Spleen (tissue), 11 donors: ENCODE measurements around the gene ZRSR2. TPM values are rescaled to one million over a fixed set of nuclear protein-coding genes. Genes with fewer than 3 reads are reported as not detected.

Source experiments
- DNase-seq: peaks from one replicate; pipeline ENCODE4 v3.0.0-alpha.2; 2020
- H3K27ac ChIP-seq, 8 donors: fragments of 200-600 bp; sonication (generic) in 7 of 8; 1 replicate in 4 of 8; 2 replicates in 4 of 8; pipeline versions ENCODE4 v1.5.0 to v1.8.0; 2016 to 2021; ENCODE audit warnings: inconsistent platforms in 4 of 8, mild to moderate bottlenecking in 4 of 8, moderate library complexity in 1 of 8
- H3K27me3 ChIP-seq, 7 donors: fragments of 200-600 bp; sonication (generic) in 6 of 7; replicated peaks in 1 of 7; 1 replicate in 4 of 7; 2 replicates in 3 of 7; pipeline versions ENCODE4 v1.5.0 to v1.8.0; 2016 to 2021; ENCODE audit warnings: inconsistent platforms in 3 of 7, mild to moderate bottlenecking in 1 of 7
- H3K36me3 ChIP-seq, 6 donors: fragments of 200-600 bp; sonication (generic) in 5 of 6; 1 replicate in 4 of 6; 2 replicates in 2 of 6; pipeline versions ENCODE4 v1.5.0 to v1.8.0; 2016 to 2021; ENCODE audit warnings: inconsistent platforms in 2 of 6
- H3K4me1 ChIP-seq, 6 donors: fragments of 200-600 bp; sonication (generic) in 5 of 6; 1 replicate in 3 of 6; 2 replicates in 3 of 6; pipeline versions ENCODE4 v1.5.0 to v1.8.0; 2016 to 2021; ENCODE audit warnings: inconsistent platforms in 3 of 6
- H3K4me3 ChIP-seq, 8 donors: fragments of 200-600 bp; sonication (generic) in 7 of 8; 1 replicate in 4 of 8; 2 replicates in 4 of 8; pipeline versions ENCODE4 v1.5.0 to v1.8.0; 2016 to 2021; ENCODE audit warnings: inconsistent platforms in 4 of 8, mild to moderate bottlenecking in 4 of 8, moderate library complexity in 2 of 8
- H3K9me3 ChIP-seq, 8 donors: fragments of 200-600 bp; sonication (generic) in 7 of 8; 1 replicate in 4 of 8; 2 replicates in 4 of 8; pipeline versions ENCODE4 v1.5.0 to v1.8.0; 2016 to 2021; ENCODE audit warnings: inconsistent platforms in 4 of 8
- CTCF ChIP-seq, 11 experiments: fragments of 200-600 bp in 7 of 11; fragments of 450-650 bp in 4 of 11; sonication (generic) in 4 of 11; IDR thresholded peaks in 8 of 11; conservative IDR thresholded peaks in 3 of 11; 1 replicate in 7 of 11; 2 replicates in 4 of 11; pipeline versions ENCODE4 v1.4.0 to v1.8.0; 2016 to 2021; ENCODE audit warnings: antibody characterized with exemption in 11 of 11, inconsistent platforms in 4 of 11, mild to moderate bottlenecking in 1 of 11
- POLR2A ChIP-seq, 3 donors: fragments of 450-650 bp; IDR thresholded peaks; one replicate each; pipeline ENCODE4 v1.5.1; 2017; ENCODE audit warnings: antibody characterized with exemption in 3 of 3, mild to moderate bottlenecking in 1 of 3
- POLR2AphosphoS5 ChIP-seq, 3 donors: sonication (generic); formaldehyde crosslinking; IDR thresholded peaks; one replicate each; pipeline ENCODE4 v1.5.1; 2017; ENCODE audit warnings: antibody characterized with exemption in 3 of 3
- WGBS, 5 donors: extraction: QIAGEN DNeasy Blood & Tissue Kit in 3 of 5; methylation state at CpG; one replicate each; pipeline versions ENCODE4 v1.1.5 to v1.1.7; 2013 to 2018; 5-methylcytosine and 5-hydroxymethylcytosine counted together
- intact Hi-C: fragments of 100-400 bp; cut with DNase I; formaldehyde crosslinking; loops from one replicate; pipeline ENCODE4 v1.15.0; 2023; ENCODE audit warnings: low total_unique reads
- polyA plus RNA-seq, 3 donors: library from polyadenylated mRNA; stranded (reverse); fragments of 200-250 nt; gene quantifications; one replicate each; pipeline ENCODE4 v1.2.1, GENCODE V29; 2013
- total RNA-seq, 7 donors: library from RNA; depleted of rRNA in 3 of 7; stranded (reverse); fragments of >200 nt in 3 of 7; fragmentation: NEBNext Ultra II Directional in 4 of 7; extraction: Animal tissue kit (Norgen Biotek cat#: 25700) in 4 of 7; gene quantifications; one replicate each; pipeline versions ENCODE4 v1.1.0 to v1.2.1, GENCODE V29; 2016 to 2021
- donor health status: healthy with polysubstance abuse.
- donor health status: DM: no; HTN: no; CAD: no; lungs with moderate emphysema.
- donor health status: DM: no; HTN: no; CAD: no.
- donor health status: Bipolar disorder and iron deficiency.
- donor health status: healthy.
- donor health status: DM: no; HTN: no; CAD: no.
- donor health status: DM: yes; HTN: yes; CAD: no.

ZRSR2 gene
- total and polyA plus RNA-seq, 10 donors, result 8.3 to 65.1 (median 19.7) TPM

GRCh38 chrX:15854080-15854655 is 63.9 kb downstream of the ZRSR2 start:
- Histone ChIP-seq H3K27me3 (peaks cover 0 to 12% (median 0%) of the 10 kb centered on the region in 7 donors), H3K9me3 (no peaks in the 10 kb centered on the region), H3K4me1 (peaks cover 4 to 36% (median 24%) of the 10 kb centered on the region in 6 donors), H3K36me3 (peaks cover 0 to 7% (median 0%) of the 10 kb centered on the region in 6 donors), H3K4me3 (peak overlapping the region; percentile 43 to 82 (median 68)), H3K27ac (peak overlapping the region; percentile 85 to 98 (median 95))
- TF ChIP-seq POLR2A (IDR thresholded peaks at IDR 0.05) (no peak), CTCF (IDR thresholded peaks at IDR 0.05 in 8 of 11, conservative IDR thresholded peaks at IDR 0.05 in 3 of 11) (peak in 9 of 11 experiments; percentile 14 to 55 (median 34))
- intact Hi-C loops, result no loop called here
- WGBS, 5 donors, result 0 to 1% (median 0%) methylated on average over 18 to 65 of the region's 65 CpGs
- peak; percentile 94 for DNase-seq

- DNase-seq, result peak; percentile 100
- intact Hi-C loops, result no loop called here
These were observed 64.7 kb downstream of the ZRSR2 start, which contains the start of gene AP1S2 for GRCh38 chrX:15854712-15855567. TSS of gene AP1S2 (minus strand) at chrX:15854813. CDS start at chrX:15852524, 2,289 bp downstream.

GRCh38 chrX:15855568-15856221 is 65.4 kb downstream of the ZRSR2 start:
- H3K27me3 ChIP-seq, result peaks cover 0 to 12% (median 0%) of the 10 kb centered on the region in 7 donors
- WGBS, 5 donors, result 4 to 11% (median 8%) methylated on average over 16 of the region's 16 CpGs
- no peak for TF ChIP-seq POLR2AphosphoS5 (IDR thresholded peaks at IDR 0.05)
- no peak for TF ChIP-seq POLR2A (IDR thresholded peaks at IDR 0.05)
- peak overlapping the region; percentile 26 to 82 (median 64) for H3K4me3 ChIP-seq
- DNase-seq, result no peak
- no peaks in the 10 kb centered on the region for H3K9me3 ChIP-seq
- peaks cover 4 to 36% (median 24%) of the 10 kb centered on the region in 6 donors for H3K4me1 ChIP-seq
- intact Hi-C loops, result no loop called here
- peaks cover 0 to 1% (median 0%) of the 10 kb centered on the region in 6 donors for H3K36me3 ChIP-seq
- H3K27ac ChIP-seq, result peak overlapping the region; percentile 85 to 98 (median 95)

More at GRCh38 chrX:15854712-15855567, 64.7 kb downstream of the ZRSR2 start, which contains the start of gene AP1S2:
- H3K9me3 ChIP-seq, result no peaks in the 10 kb centered on the region
- H3K4me3 ChIP-seq, result peak within 1 kb of the TSS; percentile 48 to 82 (median 68)
- peak within 1 kb of the TSS; percentile 85 to 98 (median 95) for H3K27ac ChIP-seq
- peaks cover 4 to 36% (median 24%) of the 10 kb centered on the region in 6 donors for H3K4me1 ChIP-seq
- WGBS, 5 donors, result 0 to 1% (median 0%) methylated on average over 18 to 85 of the region's 85 CpGs
- peaks cover 0 to 7% (median 0%) of the 10 kb centered on the region in 6 donors for H3K36me3 ChIP-seq
- peaks cover 0 to 12% (median 0%) of the 10 kb centered on the region in 7 donors for H3K27me3 ChIP-seq
- TF ChIP-seq CTCF (IDR thresholded peaks at IDR 0.05 in 8 of 11, conservative IDR thresholded peaks at IDR 0.05 in 3 of 11) (no peak), POLR2AphosphoS5 (IDR thresholded peaks at IDR 0.05) (peak; percentile 88 to 93 (median 91)), POLR2A (IDR thresholded peaks at IDR 0.05) (peak in 2 of 3 donors; percentile 27 to 71)

GRCh38 chrX:15856222-15856587 is 65.9 kb downstream of the ZRSR2 start:
- TF ChIP-seq CTCF (IDR thresholded peaks at IDR 0.05 in 8 of 11, conservative IDR thresholded peaks at IDR 0.05 in 3 of 11) (no peak), POLR2AphosphoS5 (IDR thresholded peaks at IDR 0.05) (no peak), POLR2A (IDR thresholded peaks at IDR 0.05) (no peak)
- H3K27me3 ChIP-seq, result peaks cover 0 to 12% (median 0%) of the 10 kb centered on the region in 7 donors
- WGBS, 5 donors, result 24 to 37% (median 27%) methylated on average over 4 of the region's 4 CpGs
- peak overlapping the region in 7 of 8 donors; percentile 93 to 98 (median 95) for H3K27ac ChIP-seq
- intact Hi-C loops, result no loop called here
- H3K4me1 ChIP-seq, result peaks cover 4 to 36% (median 24%) of the 10 kb centered on the region in 6 donors
- H3K36me3 ChIP-seq, result no peaks in the 10 kb centered on the region
- H3K4me3 ChIP-seq, result peak overlapping the region in 2 of 8 donors; percentile 67 to 82
- DNase-seq, result no peak
- no peaks in the 10 kb centered on the region for H3K9me3 ChIP-seq
